Spleen (tissue), 11 donors: ENCODE results near the gene SPRY1. TPM values are rescaled to one million over a fixed set of nuclear protein-coding genes. Genes with fewer than 3 reads are reported as not detected.

Experiments
- DNase-seq: peaks from one replicate; pipeline ENCODE4 v3.0.0-alpha.2; 2020
- H3K27ac ChIP-seq, 8 donors: fragments of 200-600 bp; sonication (generic) in 7 of 8; 1 replicate in 4 of 8; 2 replicates in 4 of 8; pipeline versions ENCODE4 v1.5.0 to v1.8.0; 2016 to 2021; ENCODE audit warnings: inconsistent platforms in 4 of 8, mild to moderate bottlenecking in 4 of 8, moderate library complexity in 1 of 8
- H3K27me3 ChIP-seq, 7 donors: fragments of 200-600 bp; sonication (generic) in 6 of 7; replicated peaks in 1 of 7; 1 replicate in 4 of 7; 2 replicates in 3 of 7; pipeline versions ENCODE4 v1.5.0 to v1.8.0; 2016 to 2021; ENCODE audit warnings: inconsistent platforms in 3 of 7, mild to moderate bottlenecking in 1 of 7
- H3K36me3 ChIP-seq, 6 donors: fragments of 200-600 bp; sonication (generic) in 5 of 6; 1 replicate in 4 of 6; 2 replicates in 2 of 6; pipeline versions ENCODE4 v1.5.0 to v1.8.0; 2016 to 2021; ENCODE audit warnings: inconsistent platforms in 2 of 6
- H3K4me1 ChIP-seq, 6 donors: fragments of 200-600 bp; sonication (generic) in 5 of 6; 1 replicate in 3 of 6; 2 replicates in 3 of 6; pipeline versions ENCODE4 v1.5.0 to v1.8.0; 2016 to 2021; ENCODE audit warnings: inconsistent platforms in 3 of 6
- H3K4me3 ChIP-seq, 8 donors: fragments of 200-600 bp; sonication (generic) in 7 of 8; 1 replicate in 4 of 8; 2 replicates in 4 of 8; pipeline versions ENCODE4 v1.5.0 to v1.8.0; 2016 to 2021; ENCODE audit warnings: inconsistent platforms in 4 of 8, mild to moderate bottlenecking in 4 of 8, moderate library complexity in 2 of 8
- H3K9me3 ChIP-seq, 8 donors: fragments of 200-600 bp; sonication (generic) in 7 of 8; 1 replicate in 4 of 8; 2 replicates in 4 of 8; pipeline versions ENCODE4 v1.5.0 to v1.8.0; 2016 to 2021; ENCODE audit warnings: inconsistent platforms in 4 of 8
- CTCF ChIP-seq, 11 experiments: fragments of 200-600 bp in 7 of 11; fragments of 450-650 bp in 4 of 11; sonication (generic) in 4 of 11; IDR thresholded peaks in 8 of 11; conservative IDR thresholded peaks in 3 of 11; 1 replicate in 7 of 11; 2 replicates in 4 of 11; pipeline versions ENCODE4 v1.4.0 to v1.8.0; 2016 to 2021; ENCODE audit warnings: antibody characterized with exemption in 11 of 11, inconsistent platforms in 4 of 11, mild to moderate bottlenecking in 1 of 11
- POLR2A ChIP-seq, 3 donors: fragments of 450-650 bp; IDR thresholded peaks; one replicate each; pipeline ENCODE4 v1.5.1; 2017; ENCODE audit warnings: antibody characterized with exemption in 3 of 3, mild to moderate bottlenecking in 1 of 3
- POLR2AphosphoS5 ChIP-seq, 3 donors: sonication (generic); formaldehyde crosslinking; IDR thresholded peaks; one replicate each; pipeline ENCODE4 v1.5.1; 2017; ENCODE audit warnings: antibody characterized with exemption in 3 of 3
- WGBS, 5 donors: extraction: QIAGEN DNeasy Blood & Tissue Kit in 3 of 5; methylation state at CpG; one replicate each; pipeline versions ENCODE4 v1.1.5 to v1.1.7; 2013 to 2018; 5-methylcytosine and 5-hydroxymethylcytosine counted together
- intact Hi-C: fragments of 100-400 bp; cut with DNase I; formaldehyde crosslinking; loops from one replicate; pipeline ENCODE4 v1.15.0; 2023; ENCODE audit warnings: low total_unique reads
- polyA plus RNA-seq, 3 donors: library from polyadenylated mRNA; stranded (reverse); fragments of 200-250 nt; gene quantifications; one replicate each; pipeline ENCODE4 v1.2.1, GENCODE V29; 2013
- total RNA-seq, 7 donors: library from RNA; depleted of rRNA in 3 of 7; stranded (reverse); fragments of >200 nt in 3 of 7; fragmentation: NEBNext Ultra II Directional in 4 of 7; extraction: Animal tissue kit (Norgen Biotek cat#: 25700) in 4 of 7; gene quantifications; one replicate each; pipeline versions ENCODE4 v1.1.0 to v1.2.1, GENCODE V29; 2016 to 2021
- donor health status: healthy with polysubstance abuse.
- donor health status: DM: no; HTN: no; CAD: no; lungs with moderate emphysema.
- donor health status: DM: no; HTN: no; CAD: no.
- donor health status: Bipolar disorder and iron deficiency.
- donor health status: healthy.
- donor health status: DM: no; HTN: no; CAD: no.
- donor health status: DM: yes; HTN: yes; CAD: no.

Gene SPRY1
- total and polyA plus RNA-seq, 10 donors = 7.2 to 71.3 (median 30.6) TPM

DNA sequence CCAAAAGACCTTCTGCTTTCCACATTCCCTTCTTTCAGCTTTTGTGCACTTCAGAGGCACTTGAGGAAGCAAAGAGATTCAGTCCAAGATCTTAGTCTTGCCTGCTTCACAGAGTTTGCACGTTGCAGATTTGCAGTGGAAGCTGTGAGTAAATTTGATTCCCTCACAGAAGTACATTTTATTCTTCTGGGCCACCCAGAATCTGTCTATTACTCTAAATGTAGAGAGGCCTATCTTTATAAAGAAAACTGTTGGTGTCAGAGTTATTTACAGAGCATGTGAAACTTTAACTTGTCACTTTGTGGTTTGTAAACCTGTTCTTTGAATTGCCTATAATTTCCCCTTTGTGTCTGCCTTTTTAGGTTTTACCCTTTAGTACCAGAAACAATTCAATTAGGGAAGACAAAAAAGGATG, 15.5 kb downstream of the SPRY1 start:
- Histone ChIP-seq H3K27me3 (no peaks in the 10 kb centered on the region), H3K9me3 (no peaks in the 10 kb centered on the region), H3K36me3 (no peaks in the 10 kb centered on the region), H3K4me1 (peaks cover 3 to 52% (median 11%) of the 10 kb centered on the region in 6 donors), H3K4me3 (no peak overlapping the region), H3K27ac (peak overlapping the region in 5 of 8 donors; percentile 15 to 41 (median 30))
- DNase-seq = no peak
- intact Hi-C loops = no loop called here
- TF ChIP-seq POLR2AphosphoS5 (IDR thresholded peaks at IDR 0.05) = no peak
- no peak for TF ChIP-seq CTCF (IDR thresholded peaks at IDR 0.05 in 8 of 11, conservative IDR thresholded peaks at IDR 0.05 in 3 of 11)
- no peak for TF ChIP-seq POLR2A (IDR thresholded peaks at IDR 0.05)
- 3 to 11% (median 6%) methylated on average over 1 of the region's 1 CpG for WGBS, 5 donors

DNA sequence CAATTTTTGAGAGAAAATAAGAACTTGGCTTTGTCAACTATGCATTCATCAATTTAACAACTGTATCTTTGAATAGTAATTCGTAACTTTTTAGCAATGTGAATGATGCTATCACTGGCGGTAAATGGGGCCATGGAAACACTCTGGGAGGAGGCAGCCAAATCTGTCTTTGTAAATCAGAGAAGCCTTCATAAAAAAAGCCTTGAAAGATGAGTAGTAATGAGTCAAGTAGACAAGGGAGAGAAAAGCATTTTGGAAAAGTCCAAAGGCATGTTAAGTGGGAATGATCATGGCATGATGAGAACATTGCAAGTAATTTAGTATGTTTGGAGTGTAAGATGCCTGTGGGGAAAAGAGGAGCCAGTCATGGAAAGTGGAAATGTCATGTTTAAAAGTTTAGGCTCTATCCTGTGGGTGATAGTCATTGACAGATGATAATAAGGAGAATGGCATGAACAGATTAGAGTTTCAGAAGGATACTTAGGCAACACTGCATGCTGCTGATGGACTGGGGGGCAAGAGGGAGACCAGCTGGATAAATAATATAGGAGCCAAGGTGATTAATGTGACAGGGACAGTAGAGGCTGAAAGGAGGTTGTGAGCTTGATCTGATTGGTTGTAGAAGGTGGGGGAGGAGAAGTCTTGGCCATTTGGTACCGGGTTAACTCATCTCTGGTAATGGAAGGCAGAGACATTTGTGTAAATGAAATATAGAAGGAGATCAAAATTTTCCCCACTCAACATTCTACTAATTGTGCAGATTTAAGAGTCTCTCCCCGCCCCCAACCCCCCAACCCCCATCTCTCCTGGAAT, 16.3 kb downstream of the SPRY1 start:
- H3K36me3 ChIP-seq = no peaks in the 10 kb centered on the region
- 71 to 89% (median 83%) methylated on average over 4 of the region's 4 CpGs for WGBS, 5 donors
- intact Hi-C loops = no loop called here

GRCh38 chr4:123415576-123415975, 19.0 kb downstream of the SPRY1 start:
- TF ChIP-seq POLR2AphosphoS5 (IDR thresholded peaks at IDR 0.05) (no peak), CTCF (IDR thresholded peaks at IDR 0.05 in 8 of 11, conservative IDR thresholded peaks at IDR 0.05 in 3 of 11) (no peak), POLR2A (IDR thresholded peaks at IDR 0.05) (no peak)
- H3K4me1 ChIP-seq = peaks cover 10 to 72% (median 25%) of the 10 kb centered on the region in 6 donors
- H3K36me3 ChIP-seq = no peaks in the 10 kb centered on the region
- no peaks in the 10 kb centered on the region for H3K9me3 ChIP-seq
- no peaks in the 10 kb centered on the region for H3K27me3 ChIP-seq
- 42 to 54% (median 49%) methylated on average over 1 of the region's 1 CpG for WGBS, 5 donors
- intact Hi-C loops = no loop called here
- no peak for DNase-seq
- no peak overlapping the region for H3K4me3 ChIP-seq
- H3K27ac ChIP-seq = peak overlapping the region in 1 of 8 donors; percentile 34

More for the DNA sequence above, 16.3 kb downstream of the SPRY1 start:
- H3K27ac ChIP-seq = peak overlapping the region in 3 of 8 donors; percentile 15 to 41 (median 27)
- peaks cover 3 to 60% (median 13%) of the 10 kb centered on the region in 6 donors for H3K4me1 ChIP-seq
- H3K27me3 ChIP-seq = no peaks in the 10 kb centered on the region
- no peaks in the 10 kb centered on the region for H3K9me3 ChIP-seq
- H3K4me3 ChIP-seq = no peak overlapping the region
- no peak for DNase-seq
- no peak for TF ChIP-seq CTCF (IDR thresholded peaks at IDR 0.05 in 8 of 11, conservative IDR thresholded peaks at IDR 0.05 in 3 of 11)

DNA sequence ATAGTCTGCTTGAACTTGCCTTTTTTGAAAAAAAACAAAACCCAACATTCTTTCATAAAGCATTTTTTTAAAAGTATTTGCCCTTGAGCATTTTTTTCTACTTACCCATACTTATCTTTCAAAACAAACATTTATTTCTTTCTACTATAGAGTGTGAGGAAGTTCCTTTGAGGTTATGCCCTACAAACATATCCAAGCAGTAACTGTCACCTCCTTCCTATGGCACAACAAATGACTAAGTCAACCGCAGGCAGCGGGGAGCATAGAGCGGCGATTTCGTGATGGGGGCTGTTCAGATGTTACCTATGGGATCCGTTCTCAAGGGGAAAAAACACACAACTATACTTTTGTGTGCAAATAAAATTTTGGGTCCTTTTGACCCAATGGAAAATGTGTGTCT, 19.4 kb downstream of the SPRY1 start:
- no peaks in the 10 kb centered on the region for H3K9me3 ChIP-seq
- H3K4me3 ChIP-seq = no peak overlapping the region
- DNase-seq = no peak
- TF ChIP-seq POLR2AphosphoS5 (IDR thresholded peaks at IDR 0.05) (peak in 1 of 3 donors; percentile 23), CTCF (IDR thresholded peaks at IDR 0.05 in 8 of 11, conservative IDR thresholded peaks at IDR 0.05 in 3 of 11) (no peak)
- intact Hi-C loops = no loop called here
- WGBS, 5 donors = 16 to 36% (median 23%) methylated on average over 6 of the region's 6 CpGs
- no peaks in the 10 kb centered on the region for H3K36me3 ChIP-seq
- H3K4me1 ChIP-seq = peaks cover 10 to 72% (median 25%) of the 10 kb centered on the region in 6 donors
- H3K27ac ChIP-seq = peak overlapping the region in 2 of 8 donors; percentile 2 to 34
- H3K27me3 ChIP-seq = no peaks in the 10 kb centered on the region
